Hippocampal formation (tissue), 2 donors: Measurements from ENCODE around the gene THADA.

ENCODE experiments used
- DNase-seq, 2 donors: peaks; one replicate each; lab custom pipeline; 2025; lab: John Stamatoyannopoulos, UW

The THADA gene

DNA sequence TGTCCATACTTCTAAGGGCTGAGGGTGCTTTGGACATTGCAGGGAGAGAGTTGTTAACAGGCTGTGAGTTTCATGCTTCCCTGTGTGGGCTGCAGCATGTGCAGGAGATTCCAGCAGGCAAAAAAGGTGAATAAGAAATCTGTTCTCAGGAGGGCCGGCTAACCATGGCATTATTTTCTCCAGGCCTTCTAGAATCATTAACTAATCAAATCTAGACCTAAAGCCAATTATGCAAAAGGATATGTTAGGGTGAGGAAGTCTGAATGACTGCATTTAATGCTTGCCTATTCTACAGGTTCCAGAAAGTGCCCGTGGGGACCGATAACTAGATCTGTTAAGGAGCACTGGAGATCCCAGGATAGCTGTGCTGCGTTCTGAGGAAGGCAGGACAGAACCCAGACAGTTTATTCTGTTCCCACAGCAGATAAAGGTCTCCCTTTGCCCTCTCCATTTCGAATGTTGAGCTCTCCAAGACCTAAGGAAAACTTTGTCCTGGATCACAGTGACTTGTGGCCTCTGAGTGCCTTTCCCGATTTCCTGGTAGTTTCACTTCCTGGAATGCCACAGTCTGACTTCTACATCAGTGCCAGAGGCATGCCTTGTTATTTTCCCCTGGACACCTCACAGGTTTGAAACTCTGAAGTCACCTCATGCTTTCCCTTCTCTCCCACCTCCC, 319.4 kb downstream of the THADA start:
- no peak for DNase-seq

DNA sequence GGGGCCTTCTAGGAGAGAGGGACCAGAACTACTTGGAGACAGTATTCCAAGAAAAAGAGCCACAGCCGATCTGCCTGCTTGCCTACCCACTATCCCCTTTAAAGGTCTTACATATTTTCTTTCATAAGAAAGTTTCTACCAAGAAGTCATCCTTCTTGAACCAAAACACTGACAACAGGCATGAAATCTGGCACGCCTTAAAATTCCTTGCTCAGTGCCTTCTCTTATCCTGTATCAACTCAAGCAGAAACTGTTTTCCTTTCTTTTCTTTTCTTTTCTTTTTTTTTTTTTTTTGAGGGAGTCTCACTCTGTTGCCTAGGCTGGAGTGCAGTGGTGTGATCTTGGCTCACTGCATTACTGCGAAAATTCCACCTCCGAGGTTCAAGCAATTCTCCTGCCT, 321.1 kb downstream of the THADA start:
- no peak for DNase-seq

DNA sequence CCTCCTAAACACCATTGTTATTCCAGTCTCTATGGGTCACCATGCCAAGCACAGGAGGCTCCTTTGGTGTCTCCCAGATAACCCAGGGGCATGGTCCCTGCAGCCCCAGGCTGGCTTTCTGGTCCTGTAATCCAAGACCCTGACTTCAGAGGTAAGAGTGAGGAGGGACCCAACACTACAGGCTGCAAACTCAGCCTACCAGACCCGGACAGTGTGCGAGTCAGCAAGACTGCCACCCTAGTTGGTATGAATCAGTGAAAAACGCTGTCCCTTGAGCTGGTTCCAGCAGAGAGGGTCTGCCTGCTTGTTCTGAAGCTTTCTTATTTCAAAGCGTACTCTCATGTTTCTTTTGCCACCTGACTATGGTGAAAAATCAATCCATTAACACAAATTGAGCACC, 321.8 kb downstream of the THADA start:
- no peak for DNase-seq

DNA sequence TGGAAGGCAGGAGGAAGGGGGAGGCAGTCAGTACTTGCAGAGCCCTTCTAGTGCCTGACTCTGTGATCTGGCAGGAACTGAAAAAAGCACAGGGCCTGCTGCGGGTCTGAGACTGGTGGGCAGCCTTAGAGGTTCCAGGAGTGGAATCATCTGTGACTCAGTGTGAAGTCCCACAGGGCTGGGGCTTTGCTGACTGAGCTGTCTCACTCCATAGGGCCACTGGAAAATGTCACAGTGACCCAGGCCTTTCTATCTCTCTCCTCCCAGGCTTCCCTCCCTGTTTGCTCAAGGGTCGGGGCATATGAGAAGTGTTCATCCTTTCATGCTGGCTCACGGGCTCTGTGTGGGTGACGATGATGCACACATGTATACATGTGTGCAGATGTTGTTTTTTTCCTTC, 322.3 kb downstream of the THADA start:
- no peak for DNase-seq

DNA sequence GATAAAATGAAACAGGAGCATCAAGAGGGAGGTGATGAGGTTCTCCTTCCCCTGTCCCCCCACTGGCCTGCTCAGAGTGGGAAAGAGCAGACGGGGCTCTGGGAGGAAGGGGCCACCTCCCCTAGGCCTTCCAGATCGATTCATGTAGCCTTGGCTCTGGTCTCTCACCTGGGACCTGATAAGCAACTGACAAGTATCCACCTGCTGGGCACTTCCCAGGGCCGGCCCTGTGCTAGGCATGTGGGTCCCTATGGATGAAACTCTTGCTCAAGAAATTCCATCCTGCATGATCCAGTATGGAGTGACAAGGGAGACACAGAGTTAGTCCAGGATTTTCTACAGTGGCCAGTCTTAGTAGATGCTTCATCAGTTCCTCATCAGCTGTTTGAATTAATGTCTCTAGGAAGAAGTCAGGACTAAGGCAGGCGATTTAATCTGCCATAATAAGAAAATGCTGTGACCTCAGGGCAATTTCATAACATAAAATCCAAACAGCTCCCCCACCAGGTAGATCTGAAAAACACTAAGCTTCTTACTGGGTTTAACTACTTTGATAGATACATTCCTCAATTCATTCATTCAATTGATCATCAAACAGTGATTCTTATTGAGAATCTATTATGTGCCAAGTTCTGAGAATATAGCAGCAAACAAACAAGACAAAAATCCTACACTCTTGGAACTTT, 324.8 kb downstream of the THADA start:
- no peak for DNase-seq

DNA sequence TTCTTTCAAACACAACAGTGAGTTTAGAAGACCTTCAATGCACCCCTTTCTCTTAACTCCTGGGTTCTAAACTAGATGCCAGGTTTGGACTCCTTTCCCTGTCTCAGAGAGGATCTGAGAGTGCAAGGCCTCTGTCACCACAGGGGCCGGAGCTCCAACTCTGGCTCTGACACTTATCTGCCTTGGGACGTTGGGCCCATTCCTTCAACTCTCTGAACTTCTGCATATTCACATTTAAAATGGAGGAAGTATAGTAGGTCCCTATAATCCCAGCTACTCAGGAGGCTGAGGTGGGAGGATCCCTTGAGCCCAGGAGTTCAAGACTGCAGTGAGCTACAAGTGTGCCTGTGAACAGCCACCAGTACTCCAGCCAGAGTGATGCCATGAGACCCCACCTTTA, 325.4 kb downstream of the THADA start:
- no peak for DNase-seq

DNA sequence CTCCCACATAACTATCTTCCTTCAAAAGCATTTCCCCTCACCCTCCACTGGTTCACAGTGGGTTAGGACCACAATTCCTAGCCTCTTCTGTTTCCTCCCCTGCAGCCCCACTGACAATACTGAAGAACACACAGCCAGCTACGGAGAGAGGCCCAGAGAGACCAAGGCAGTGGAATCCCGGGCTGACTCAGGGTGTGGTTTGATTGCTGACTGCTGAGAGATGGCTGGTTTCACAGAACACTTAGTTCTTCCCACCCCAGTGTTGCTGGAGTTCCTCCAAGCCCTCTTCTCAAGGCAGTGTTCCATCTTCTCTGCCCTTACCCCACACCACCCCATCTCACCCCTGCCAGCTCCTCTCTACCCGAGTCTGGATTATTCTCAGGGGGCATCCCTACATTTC, 326.1 kb downstream of the THADA start:
- no peak for DNase-seq

DNA sequence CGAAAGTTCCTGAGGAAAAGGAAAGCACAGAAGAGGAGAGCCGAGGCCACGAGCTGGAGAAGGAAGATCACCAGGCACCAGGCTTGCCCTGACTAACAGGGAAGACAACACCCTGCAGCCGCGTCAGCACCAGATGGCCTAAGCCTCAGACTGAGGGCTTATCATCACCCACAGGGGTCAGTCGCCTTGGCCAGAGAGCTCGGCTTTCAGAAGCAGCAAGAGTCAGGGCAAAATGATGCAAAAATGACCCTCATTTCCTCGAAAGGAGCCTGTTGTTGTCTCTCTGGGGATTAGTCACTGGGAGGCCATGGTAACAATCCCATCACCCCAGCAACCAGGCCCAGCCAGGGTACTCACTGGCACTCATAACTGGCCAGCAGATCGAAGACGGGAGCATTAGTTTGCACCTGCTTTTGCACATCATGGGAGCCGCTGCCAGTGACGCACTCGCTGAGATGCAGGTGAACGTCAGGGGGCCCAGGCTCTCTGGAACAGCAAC, 326.7 kb downstream of the THADA start:
- DNase-seq = no peak

DNA sequence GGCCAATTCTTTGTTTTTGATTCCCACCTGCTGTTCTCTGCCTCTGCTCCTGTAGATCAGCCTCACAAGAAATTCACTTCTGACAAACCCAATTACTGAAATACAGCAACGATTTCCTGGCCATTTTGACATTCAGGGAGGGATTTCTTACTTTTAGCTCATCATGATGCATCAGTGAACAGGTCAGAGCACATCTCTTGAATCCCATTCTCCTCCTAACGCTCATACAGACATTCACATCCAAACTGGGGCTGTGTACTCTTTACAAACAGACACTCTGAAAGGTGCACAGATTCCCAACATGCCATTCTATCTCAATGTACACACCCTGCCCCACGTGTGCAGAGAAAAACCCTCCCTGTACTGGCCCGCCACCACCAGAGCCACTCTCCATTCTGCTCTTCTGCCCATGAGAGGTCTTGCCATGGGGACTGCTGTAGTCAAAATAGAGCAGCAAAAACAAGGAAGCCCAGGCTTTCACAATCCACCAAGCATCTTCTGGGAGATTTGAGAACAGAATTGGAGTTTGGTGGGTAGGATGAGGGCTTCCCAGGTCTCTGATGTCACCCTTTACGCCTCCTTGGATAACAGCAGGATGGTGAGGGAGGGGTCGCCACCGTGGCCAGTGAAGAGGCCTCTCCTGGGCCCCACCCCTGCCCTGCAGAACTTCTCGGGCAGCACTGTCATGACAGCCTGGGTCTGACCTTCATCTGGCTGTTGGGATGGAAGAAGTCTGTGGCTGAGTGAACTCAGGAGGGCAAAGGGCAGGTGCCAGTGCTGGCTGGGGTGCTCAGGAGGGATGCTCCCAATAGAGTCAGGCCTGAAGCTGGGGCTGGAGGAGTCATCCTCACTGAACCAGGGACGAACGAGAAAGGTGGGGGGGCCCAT, 327.5 kb downstream of the THADA start:
- no peak for DNase-seq

DNA sequence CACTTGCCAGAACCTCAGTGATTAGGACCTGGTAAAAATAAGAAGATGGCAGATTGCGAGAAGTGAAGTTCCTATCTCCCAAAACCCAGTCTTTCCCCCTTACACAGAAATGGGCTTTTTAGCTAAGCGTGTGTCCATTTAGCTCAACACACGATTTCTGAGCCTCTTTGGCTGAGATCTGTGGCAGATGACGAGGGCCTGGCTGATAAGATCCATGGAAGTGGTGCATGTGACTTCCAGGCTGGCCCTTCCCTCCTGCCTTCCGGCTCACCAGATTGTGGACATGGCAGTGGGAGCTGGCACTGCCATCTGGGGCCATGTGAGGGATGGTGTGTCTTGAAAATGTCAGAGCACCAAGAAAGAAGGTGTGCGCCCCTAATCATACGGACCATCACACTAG, 328.5 kb downstream of the THADA start:
- no peak for DNase-seq

DNA sequence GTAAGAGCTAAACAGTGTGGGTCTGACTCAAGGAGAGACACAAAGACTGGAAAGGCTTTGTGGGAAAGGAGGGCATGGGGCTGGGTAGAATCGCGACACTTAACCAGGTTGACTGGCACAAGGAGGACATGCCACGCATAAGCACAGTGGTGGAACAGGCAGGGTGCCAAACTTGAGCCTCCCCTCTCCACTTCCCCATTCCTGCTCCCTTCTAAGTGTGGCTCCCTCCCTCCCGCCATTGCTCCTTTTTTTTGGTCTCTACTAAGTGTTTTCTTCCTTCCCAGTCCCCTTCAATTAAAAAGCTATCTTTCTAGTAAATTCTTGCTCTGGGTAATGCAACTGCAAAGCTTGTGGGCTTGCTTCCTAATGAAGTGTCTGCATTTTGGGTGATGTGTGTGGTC, 329.1 kb downstream of the THADA start:
- DNase-seq = peak in 1 of 2 donors; percentile 16

DNA sequence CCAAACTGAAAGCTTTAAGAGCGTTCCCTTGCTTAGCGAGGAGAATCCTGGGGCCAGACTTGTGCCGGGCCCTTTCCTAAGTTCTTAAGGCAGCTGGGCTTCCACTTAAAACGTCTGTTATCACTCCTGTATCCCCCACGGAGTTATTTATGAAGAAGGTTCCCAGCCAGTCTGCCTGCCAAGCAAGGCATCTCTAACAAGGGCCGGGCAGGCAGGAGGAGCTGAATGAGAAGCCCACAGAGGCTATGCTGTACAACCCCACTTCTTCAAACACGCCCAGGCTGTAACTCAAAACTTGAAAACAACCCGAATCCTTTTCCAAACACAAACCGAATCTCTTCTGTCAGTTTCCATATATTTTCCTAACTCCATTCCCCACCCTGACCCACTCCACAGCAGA, 330.4 kb downstream of the THADA start:
- no peak for DNase-seq

DNA sequence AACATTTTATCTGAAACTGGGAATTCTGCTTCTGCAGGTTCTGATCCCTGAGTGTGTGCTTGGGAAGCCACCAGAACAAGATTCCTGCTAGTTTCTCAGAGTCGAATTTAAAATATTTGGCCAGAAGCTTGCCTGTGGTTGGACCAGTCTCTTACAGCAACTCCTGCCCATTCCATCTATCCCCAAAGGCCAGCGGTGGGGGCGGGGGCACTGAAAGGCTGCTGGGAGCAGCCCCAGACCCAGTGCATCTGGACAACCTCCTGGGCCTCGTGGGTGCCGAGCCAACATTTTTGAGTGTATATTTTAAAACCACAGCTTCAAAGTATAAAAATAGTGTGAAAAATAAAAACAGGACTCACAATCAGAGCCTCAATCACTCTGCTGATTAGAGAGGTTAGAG, 330.8 kb downstream of the THADA start:
- DNase-seq = no peak

DNA sequence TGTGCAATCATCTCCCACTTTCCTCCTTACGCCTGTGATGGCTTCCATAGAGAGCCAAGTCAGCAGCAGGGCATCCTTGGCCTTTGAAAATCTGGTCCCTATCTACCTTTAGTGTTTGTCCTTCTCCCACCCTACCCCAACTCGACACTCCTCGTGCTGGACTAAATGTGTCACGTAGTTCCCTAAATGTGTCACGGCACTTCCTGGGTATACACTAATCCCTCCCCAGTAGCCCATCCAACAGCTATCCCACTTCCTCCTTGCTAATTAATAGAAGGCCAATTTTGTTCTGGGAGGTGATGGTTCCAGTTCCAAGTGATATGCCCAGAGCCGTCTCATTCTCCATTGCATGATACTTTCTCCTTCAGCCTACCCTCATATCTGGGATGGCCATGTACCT, 332.9 kb downstream of the THADA start:
- no peak for DNase-seq

DNA sequence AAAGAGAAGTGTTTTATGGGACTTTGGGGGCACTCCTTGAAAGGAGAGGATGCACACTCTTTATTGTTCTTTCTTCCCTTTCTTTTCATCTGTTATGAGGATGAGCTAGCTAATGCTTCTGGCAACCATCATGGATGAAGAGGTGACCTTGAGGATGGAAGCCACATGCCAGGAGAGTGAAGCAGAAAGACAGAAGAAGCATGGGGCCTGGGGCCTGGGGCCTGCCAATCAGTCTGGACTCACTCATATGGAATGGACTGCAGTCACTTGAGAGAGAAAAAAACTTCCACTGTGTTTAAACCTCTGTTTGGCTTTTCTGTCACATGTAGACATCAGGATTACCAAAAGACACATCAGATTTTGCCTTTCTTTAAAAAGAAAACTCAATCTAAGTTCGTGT, 333.6 kb downstream of the THADA start:
- DNase-seq = no peak

DNA sequence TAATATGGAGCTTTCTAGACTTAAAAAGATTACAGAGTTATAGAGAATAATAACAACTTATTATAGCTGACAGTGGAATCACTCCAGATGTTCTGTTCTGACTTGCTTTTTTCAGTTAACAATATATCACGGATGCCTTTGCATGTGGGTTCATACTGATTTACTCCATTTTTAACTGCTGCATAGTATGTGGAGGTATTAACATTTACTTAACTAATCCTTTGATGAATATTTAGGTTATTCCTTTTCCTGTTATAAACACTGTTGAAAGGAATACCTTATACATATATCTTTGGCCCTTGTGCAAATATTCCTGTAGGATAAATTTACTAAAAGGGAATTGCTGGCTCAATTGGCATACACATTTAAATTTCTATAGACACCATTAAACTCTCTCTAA, 336.3 kb downstream of the THADA start:
- no peak for DNase-seq

DNA sequence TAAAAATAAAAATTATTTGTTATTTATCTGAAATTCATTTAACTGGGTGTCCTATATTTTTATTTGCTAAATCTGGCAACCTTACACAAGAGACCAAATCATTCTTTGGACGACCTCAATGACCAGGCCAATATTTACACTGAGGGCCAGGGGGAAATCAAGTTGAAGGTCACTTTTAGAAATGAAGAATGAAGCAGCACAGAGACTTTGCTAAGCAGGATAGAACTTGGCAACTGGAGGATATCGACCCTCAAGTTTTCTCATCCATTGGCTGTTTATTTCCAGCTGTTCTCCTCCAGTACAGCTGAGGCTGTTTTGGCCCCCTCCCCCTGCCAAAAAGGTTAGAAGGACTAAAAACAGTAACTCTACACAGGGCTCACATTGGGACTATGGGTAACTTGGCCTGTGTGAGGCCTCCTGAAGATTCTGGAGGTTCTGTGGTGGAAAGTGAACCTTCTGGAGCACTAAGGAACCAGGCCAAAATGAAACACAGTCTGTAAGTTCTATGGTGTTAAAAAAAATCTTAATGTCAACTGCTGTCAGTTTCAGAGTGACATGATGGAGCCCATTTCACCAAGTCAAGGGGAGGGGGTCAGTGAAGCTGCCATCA, 337.2 kb downstream of the THADA start:
- no peak for DNase-seq

DNA sequence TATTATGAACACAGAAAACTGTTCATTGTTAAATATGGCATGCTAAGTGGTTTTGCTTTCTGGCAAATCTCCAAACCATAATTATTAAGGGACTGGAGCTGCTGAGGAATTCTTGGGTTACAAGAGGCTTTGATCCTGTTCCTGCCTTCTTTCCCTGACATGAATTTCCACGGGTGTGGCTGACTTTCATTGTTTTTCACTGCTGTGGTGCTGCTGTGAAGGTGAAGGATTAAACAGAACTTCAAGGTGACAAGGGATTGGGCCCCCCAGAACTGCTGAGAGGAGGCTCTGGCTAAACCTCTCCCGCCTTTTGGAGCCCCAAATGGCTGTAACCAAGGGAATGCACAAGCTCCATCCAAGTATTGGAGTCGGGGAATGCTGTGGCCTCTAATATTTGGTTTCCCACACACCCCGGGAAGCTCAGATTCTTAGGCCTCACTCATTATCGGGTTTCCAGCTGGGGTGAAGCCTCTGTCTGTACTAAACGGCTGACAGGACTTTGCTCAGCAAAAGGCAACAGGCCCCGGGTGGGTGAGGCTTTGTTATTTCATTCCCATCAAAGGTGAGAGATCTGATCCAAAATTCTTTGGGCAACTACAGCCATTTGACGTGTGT, 340.4 kb downstream of the THADA start:
- DNase-seq = no peak

DNA sequence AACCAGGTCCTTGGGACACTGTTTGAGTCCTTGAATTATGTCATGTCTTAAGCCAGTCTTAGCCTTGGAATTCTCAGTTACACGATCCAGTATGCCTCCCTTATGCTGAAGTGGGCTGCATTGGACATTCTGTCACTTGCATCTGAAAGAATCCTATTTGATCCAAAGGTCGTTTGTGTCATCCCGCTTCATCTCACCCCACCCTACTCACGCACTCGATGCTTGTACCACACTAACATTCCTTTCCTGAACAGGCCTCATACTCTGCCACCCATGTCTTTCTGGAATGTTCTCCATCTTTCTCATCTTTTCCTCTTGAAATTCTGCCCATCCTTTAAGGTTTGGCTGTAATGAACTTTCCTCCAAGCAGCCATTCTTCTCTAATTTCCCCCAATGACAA, 341.5 kb downstream of the THADA start:
- no peak for DNase-seq

DNA sequence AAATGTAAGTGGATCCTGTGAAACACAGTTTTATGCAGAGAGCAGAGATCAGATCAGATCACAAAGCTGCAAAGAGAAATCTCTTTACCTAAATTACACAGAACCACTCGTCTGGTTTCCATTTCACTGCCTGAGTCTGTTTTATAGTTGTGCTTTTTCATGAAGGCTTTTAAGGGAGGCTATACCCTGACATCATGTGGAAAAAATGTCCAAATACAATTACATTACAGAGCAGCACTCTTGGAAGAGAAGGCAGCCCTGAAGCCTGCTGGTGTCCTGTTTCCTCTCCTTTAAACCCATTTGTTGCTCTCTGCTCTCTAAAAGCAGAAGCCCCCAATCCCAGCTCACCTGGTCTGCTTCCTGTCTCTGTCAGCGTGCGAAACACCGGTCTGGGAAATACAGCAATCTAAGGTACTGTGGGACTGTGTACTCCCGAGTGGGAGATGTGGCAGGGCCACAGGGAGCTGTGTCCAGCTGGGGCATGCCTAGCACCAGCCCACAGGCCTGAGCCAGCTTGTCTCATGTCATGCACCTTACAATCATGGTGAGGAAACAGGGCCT, 344.6 kb downstream of the THADA start:
- no peak for DNase-seq

DNA sequence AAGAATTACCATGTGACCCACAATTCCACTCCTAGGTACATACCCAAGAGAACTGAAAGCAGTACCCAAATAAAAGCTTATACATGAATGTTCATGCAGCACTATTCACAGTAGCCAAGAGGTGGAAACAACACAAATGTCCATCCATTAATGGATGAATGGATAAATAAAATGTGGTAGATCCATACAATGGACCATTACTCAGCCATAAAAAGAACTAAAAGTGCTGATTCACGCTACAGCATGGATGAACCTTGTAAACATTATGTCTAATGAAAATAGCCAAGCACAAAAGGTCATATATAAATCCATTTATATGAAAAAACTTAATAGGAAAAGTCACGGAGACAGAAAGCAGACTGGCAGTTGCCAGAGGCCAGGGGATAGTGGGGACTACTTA, 345.8 kb downstream of the THADA start:
- no peak for DNase-seq

DNA sequence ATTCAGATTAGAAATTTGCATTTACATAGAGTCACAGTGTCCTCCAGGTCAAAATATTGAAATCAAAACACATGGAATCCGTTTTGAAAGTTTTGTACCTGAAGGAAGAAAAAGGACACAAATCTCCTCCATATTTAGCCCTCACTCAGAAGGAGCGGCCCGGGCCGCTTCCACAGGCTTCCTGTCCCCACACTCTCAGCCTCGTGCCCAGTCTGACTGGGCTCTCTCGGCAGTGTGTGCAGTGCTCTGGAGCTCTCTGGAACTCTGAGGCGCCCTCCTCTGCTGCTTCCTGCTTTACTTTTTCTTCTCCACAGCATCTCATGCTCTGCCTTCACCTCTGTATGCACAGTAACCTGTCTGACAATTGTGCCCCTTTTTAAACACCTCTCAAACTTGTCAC, 347.2 kb downstream of the THADA start:
- no peak for DNase-seq
